ENCODE results near the gene CDH6. TPM values are rescaled to one million over a fixed set of nuclear protein-coding genes. Genes with fewer than 3 reads are reported as not detected.

The CDH6 gene
- total and polyA plus RNA-seq, 2 experiments from 2014 or later = 0.60 to 1.1 TPM

GRCh38 chr5:31226651-31227050 lies 33.2 kb downstream of the CDH6 start:
- no peaks in the 10 kb centered on the region for H3K79me2 ChIP-seq (replicated peaks; ENCODE audit: insufficient read depth)
- no peak for ATAC-seq
- DNase-seq (ENCODE audit: low spot score) = no peak

More at GRCh38 chr5:31226651-31227050, 33.2 kb downstream of the CDH6 start:
- Histone ChIP-seq H3F3A (replicated peaks; ENCODE audit: low read depth) (no peaks in the 10 kb centered on the region), H3K4me1 (ENCODE audit: insufficient read depth) (no peaks in the 10 kb centered on the region), H3K4me2 (no peak overlapping the region), H3K27ac (ENCODE audit: low read depth) (no peak overlapping the region), H3K9me2 (ENCODE audit: insufficient read depth) (no peaks in the 10 kb centered on the region), H3K36me3 (ENCODE audit: insufficient read depth) (no peaks in the 10 kb centered on the region), H3K27me3 (ENCODE audit: insufficient read depth) (no peaks in the 10 kb centered on the region), H2AFZ (peak overlapping the region; percentile 66; the same call in 1 of the 2 replicates), H3K4me3 (no peak overlapping the region), H4K20me1 (replicated peaks; ENCODE audit: insufficient read depth) (no peaks in the 10 kb centered on the region)
- TF ChIP-seq EZH2 (IDR thresholded peaks at IDR 0.05; ENCODE audit: low read depth, unreplicated experiment) = no peak
- no peak for TF ChIP-seq CREB1 (CRISPR knock-in tag; IDR thresholded peaks at IDR 0.05; ENCODE audit: low read depth)
- no peak for TF ChIP-seq JUNB (IDR thresholded peaks at IDR 0.05; ENCODE audit: unreplicated experiment)
- no peak for TF ChIP-seq NANOG (IDR thresholded peaks at IDR 0.05; ENCODE audit: borderline replicate concordance)
- TF ChIP-seq, protein P1, sequence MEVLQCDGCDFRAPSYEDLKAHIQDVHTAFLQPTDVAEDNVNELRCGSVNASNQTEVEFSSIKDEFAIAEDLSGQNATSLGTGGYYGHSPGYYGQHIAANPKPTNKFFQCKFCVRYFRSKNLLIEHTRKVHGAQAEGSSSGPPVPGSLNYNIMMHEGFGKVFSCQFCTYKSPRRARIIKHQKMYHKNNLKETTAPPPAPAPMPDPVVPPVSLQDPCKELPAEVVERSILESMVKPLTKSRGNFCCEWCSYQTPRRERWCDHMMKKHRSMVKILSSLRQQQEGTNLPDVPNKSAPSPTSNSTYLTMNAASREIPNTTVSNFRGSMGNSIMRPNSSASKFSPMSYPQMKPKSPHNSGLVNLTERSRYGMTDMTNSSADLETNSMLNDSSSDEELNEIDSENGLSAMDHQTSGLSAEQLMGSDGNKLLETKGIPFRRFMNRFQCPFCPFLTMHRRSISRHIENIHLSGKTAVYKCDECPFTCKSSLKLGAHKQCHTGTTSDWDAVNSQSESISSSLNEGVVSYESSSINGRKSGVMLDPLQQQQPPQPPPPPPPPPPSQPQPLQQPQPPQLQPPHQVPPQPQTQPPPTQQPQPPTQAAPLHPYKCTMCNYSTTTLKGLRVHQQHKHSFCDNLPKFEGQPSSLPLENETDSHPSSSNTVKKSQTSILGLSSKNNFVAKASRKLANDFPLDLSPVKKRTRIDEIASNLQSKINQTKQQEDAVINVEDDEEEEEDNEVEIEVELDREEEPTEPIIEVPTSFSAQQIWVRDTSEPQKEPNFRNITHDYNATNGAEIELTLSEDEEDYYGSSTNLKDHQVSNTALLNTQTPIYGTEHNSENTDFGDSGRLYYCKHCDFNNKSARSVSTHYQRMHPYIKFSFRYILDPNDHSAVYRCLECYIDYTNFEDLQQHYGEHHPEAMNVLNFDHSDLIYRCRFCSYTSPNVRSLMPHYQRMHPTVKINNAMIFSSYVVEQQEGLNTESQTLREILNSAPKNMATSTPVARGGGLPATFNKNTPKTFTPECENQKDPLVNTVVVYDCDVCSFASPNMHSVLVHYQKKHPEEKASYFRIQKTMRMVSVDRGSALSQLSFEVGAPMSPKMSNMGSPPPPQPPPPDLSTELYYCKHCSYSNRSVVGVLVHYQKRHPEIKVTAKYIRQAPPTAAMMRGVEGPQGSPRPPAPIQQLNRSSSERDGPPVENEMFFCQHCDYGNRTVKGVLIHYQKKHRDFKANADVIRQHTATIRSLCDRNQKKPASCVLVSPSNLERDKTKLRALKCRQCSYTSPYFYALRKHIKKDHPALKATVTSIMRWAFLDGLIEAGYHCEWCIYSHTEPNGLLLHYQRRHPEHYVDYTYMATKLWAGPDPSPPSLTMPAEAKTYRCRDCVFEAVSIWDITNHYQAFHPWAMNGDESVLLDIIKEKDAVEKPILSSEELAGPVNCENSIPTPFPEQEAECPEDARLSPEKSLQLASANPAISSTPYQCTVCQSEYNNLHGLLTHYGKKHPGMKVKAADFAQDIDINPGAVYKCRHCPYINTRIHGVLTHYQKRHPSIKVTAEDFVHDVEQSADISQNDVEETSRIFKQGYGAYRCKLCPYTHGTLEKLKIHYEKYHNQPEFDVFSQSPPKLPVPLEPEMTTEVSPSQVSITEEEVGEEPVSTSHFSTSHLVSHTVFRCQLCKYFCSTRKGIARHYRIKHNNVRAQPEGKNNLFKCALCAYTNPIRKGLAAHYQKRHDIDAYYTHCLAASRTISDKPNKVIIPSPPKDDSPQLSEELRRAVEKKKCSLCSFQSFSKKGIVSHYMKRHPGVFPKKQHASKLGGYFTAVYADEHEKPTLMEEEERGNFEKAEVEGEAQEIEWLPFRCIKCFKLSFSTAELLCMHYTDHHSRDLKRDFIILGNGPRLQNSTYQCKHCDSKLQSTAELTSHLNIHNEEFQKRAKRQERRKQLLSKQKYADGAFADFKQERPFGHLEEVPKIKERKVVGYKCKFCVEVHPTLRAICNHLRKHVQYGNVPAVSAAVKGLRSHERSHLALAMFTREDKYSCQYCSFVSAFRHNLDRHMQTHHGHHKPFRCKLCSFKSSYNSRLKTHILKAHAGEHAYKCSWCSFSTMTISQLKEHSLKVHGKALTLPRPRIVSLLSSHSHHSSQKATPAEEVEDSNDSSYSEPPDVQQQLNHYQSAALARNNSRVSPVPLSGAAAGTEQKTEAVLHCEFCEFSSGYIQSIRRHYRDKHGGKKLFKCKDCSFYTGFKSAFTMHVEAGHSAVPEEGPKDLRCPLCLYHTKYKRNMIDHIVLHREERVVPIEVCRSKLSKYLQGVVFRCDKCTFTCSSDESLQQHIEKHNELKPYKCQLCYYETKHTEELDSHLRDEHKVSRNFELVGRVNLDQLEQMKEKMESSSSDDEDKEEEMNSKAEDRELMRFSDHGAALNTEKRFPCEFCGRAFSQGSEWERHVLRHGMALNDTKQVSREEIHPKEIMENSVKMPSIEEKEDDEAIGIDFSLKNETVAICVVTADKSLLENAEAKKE (CRISPR knock-in tag; IDR thresholded peaks at IDR 0.05) = no peak
- TF ChIP-seq, protein P2, sequence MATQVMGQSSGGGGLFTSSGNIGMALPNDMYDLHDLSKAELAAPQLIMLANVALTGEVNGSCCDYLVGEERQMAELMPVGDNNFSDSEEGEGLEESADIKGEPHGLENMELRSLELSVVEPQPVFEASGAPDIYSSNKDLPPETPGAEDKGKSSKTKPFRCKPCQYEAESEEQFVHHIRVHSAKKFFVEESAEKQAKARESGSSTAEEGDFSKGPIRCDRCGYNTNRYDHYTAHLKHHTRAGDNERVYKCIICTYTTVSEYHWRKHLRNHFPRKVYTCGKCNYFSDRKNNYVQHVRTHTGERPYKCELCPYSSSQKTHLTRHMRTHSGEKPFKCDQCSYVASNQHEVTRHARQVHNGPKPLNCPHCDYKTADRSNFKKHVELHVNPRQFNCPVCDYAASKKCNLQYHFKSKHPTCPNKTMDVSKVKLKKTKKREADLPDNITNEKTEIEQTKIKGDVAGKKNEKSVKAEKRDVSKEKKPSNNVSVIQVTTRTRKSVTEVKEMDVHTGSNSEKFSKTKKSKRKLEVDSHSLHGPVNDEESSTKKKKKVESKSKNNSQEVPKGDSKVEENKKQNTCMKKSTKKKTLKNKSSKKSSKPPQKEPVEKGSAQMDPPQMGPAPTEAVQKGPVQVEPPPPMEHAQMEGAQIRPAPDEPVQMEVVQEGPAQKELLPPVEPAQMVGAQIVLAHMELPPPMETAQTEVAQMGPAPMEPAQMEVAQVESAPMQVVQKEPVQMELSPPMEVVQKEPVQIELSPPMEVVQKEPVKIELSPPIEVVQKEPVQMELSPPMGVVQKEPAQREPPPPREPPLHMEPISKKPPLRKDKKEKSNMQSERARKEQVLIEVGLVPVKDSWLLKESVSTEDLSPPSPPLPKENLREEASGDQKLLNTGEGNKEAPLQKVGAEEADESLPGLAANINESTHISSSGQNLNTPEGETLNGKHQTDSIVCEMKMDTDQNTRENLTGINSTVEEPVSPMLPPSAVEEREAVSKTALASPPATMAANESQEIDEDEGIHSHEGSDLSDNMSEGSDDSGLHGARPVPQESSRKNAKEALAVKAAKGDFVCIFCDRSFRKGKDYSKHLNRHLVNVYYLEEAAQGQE (IDR thresholded peaks at IDR 0.05; ENCODE audit: unreplicated experiment) = no peak
- no peak for TF ChIP-seq EZH2phosphoT487 (IDR thresholded peaks at IDR 0.05; ENCODE audit: unreplicated experiment)
- TF ChIP-seq ZNF331 (CRISPR knock-in tag; IDR thresholded peaks at IDR 0.05; ENCODE audit: low read depth) = no peak
- TF ChIP-seq CTCF (conservative IDR thresholded peaks at IDR 0.05; ENCODE audit: low read depth in 2 of 2) = no peak
- TF ChIP-seq ZNF114 (CRISPR knock-in tag; IDR thresholded peaks at IDR 0.05) = no peak
- TF ChIP-seq, protein P3, sequence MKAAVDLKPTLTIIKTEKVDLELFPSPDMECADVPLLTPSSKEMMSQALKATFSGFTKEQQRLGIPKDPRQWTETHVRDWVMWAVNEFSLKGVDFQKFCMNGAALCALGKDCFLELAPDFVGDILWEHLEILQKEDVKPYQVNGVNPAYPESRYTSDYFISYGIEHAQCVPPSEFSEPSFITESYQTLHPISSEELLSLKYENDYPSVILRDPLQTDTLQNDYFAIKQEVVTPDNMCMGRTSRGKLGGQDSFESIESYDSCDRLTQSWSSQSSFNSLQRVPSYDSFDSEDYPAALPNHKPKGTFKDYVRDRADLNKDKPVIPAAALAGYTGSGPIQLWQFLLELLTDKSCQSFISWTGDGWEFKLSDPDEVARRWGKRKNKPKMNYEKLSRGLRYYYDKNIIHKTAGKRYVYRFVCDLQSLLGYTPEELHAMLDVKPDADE (IDR thresholded peaks at IDR 0.05) = no peak
- no peak for TF ChIP-seq POLR2AphosphoS5 (IDR thresholded peaks at IDR 0.05; ENCODE audit: low read depth)
- no peak for TF ChIP-seq STAT1 (IDR thresholded peaks at IDR 0.05; ENCODE audit: unreplicated experiment)
- Mint-ChIP-seq H3K36me3 (ENCODE audit: low read depth) (no peaks in the 10 kb centered on the region), H3K27ac (no peak overlapping the region), H3K27me3 (ENCODE audit: insufficient read depth, low read depth, poor library complexity) (no peaks in the 10 kb centered on the region), H3K4me3 (no peak overlapping the region), H3K4me1 (no peaks in the 10 kb centered on the region), H3K9me3 (no peaks in the 10 kb centered on the region)
